GM18505 (cell line): ENCODE measurements around the gene LPXN.
A peak's percentile ranks its signal among the peaks of the same experiment; 100 is the strongest.

Experiments used
- ATAC-seq: cut with Tn5 transposase; IDR thresholded peaks from one replicate; pipeline ENCODE4 v1.9.1; 2021; ENCODE audit not compliant: unreplicated experiment
- POLR2A ChIP-seq: IDR thresholded peaks from 4 replicates; pipeline ENCODE4 v1.6.1; 2011; ENCODE audit warnings: borderline replicate concordance; ENCODE audit not compliant: insufficient read depth, insufficient read length; ENCODE audit errors: extremely low read depth

Gene LPXN

GRCh38 chr11:58596621-58597020 is 21.0 kb upstream of the LPXN start:
- TF ChIP-seq POLR2A = no peak
- ATAC-seq = no peak

DNA sequence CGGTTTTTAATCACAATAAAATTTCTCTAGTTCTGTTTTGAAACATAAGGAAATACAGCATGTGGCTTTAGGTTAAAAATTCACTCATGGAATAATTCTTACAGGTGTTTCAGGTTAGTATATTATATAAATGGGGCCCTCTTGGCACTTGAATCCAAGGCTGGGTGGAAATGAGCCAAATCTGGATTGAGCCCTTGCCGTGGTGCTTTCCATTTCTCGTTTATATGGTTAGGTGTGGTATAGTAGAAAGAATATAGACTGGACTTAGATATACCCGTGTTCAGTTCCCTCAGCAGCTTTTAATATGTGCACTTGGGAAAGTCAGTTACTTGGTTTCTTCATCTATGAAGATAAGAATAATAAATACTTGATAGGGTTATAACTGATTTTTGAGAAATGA is 19.2 kb upstream of the LPXN start:
- ATAC-seq = no peak

DNA sequence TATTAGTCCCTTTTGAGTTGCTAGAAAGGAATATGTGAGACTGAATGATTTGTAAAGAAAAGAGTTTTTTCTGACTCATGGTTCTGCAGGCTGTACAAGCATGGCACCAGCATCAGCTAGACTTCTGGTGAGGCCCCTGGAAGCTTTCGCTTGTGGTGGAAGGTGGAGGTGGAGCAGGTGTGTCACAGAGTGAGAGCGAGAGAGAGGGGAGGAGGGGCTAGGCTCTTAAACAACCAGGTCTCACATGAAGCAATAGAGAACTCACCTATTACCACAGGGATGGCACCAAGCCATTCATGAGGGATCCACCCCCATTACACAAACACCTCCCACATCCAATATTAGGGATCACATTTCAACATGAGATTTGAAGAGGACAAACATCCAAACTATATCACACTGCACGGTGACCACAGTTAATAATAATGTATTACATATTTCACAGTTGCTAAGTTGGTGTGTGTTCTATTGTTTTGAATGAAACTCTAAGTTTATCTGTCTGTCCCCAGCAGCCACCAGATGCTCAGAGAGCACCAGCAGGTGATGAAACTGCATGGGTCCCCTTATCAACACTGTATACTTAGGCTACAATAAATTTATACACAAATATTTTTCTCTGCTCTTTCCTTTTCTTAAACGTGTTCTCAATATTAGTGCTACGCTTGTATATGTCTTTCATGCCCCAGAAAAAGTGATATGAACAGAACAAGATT is 17.3 kb upstream of the LPXN start:
- no peak for ATAC-seq

More for the DNA sequence above, 19.2 kb upstream of the LPXN start:
- TF ChIP-seq POLR2A = no peak

GRCh38 chr11:58591659-58592058 is 16.0 kb upstream of the LPXN start:
- no peak for ATAC-seq
- no peak for TF ChIP-seq POLR2A

More for the DNA sequence above, 17.3 kb upstream of the LPXN start:
- no peak for TF ChIP-seq POLR2A

- no peak for ATAC-seq
Measured at GRCh38 chr11:58586998-58587397, 11.3 kb upstream of the LPXN start.

DNA sequence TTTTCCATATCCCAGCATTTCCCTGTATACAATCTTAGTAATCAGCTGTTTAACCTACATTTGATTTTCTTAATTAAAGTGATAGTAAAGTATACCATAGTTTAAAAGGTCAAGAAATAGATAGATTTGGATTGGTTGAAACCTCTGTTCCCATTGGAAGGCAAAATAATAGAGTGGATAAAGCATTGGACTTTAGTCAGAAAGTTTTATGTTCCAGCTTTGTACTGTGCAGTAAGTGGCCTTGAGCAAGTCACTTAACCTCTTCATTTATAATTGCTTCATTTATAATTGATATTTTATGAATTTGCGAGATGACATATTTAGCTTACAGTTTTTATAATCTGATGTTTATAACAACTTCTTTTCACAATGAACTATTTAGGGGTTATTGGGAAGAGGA is 6.8 kb upstream of the LPXN start:
- TF ChIP-seq POLR2A = no peak
- no peak for ATAC-seq

More at GRCh38 chr11:58586998-58587397, 11.3 kb upstream of the LPXN start:
- no peak for TF ChIP-seq POLR2A

DNA sequence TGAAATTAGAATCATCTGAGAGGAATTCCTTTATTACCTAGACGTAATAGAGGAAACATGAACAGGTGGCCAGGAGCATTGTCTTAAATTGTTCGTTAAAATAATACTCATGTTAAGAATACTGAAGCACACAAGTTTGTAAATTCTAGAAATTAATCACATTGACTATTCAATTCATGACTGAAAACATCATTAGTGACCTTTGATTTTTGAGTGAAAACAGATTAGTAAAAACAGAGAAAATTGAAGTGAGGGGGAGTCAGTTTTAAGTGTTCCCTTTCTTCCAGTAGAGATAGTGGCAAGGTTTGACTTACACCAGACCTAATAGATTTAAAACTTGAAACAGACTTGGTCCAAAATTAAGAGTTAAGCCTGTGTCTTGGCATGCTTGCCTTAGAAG is 4.7 kb upstream of the LPXN start:
- no peak for ATAC-seq
- TF ChIP-seq POLR2A = no peak

- TF ChIP-seq POLR2A = peak; percentile 86
- ATAC-seq = peak; percentile 41
Measured at GRCh38 chr11:58579192-58580129, 3.8 kb upstream of the LPXN start.

DNA sequence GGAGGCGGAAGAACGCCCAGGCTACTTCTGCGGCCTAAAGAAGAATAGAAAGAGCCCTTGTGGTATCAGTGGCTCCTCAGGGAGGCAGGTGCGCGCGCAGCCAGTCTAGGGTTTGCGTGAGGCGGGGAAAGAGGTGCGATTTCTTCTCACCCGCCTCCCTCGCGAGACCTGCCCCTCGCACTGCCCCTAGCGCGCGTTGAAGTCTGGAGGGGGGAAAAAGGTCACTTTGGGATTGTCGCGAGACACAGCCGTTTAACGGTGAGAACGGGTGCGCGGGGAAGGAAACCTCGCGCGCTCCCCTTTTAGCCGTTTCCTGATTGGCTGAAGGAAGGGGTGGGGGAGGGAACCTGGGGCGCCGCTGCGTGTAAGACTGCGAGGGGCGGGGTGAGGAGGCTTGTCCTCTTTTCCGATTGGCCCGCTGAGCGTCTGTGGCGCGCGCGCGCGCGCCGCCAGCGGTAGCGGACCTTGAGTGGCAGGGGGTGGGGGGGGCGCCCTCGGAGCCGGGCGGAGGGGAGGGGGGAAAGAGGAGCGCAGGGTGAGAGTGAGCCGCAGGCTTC is 3.1 kb upstream of the LPXN start, which contains the start of gene ZFP91:
ZFP91 (plus strand) TSS at position 429 of the 557 bp plus-strand sequence. CDS start 219 bp downstream, outside the sequence.
- peak; percentile 62 for TF ChIP-seq POLR2A
- peak; percentile 46 for ATAC-seq

DNA sequence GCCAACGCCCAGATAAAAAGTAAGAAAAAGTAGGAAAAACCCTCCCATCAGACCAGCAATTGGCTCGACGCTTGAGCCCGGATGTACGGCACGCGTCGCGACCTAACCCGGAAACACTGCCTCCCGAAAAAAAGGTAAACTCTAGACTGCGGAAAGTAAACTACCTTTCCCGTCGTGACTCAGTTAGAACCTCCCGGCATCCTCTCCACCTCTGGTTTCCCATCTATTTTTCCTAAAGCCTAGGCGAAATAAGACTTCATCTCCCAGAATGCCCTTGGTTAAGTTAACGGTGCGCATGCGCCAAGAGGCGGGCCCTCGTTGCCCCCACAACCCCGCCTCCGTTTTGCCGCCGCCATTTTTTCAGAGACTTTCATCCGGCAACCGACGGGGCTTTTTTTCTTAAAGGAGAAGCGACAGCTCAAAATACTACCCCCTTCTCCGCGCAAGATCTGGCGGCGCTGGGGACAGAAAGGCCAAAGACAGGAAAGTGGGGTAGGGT is 2.5 kb upstream of the LPXN start:
- TF ChIP-seq POLR2A = peak; percentile 21
- ATAC-seq = peak; percentile 16

- peak; percentile 38 for ATAC-seq
- peak; percentile 87 for TF ChIP-seq POLR2A
Measured at GRCh38 chr11:58577555-58578135, 2.0 kb upstream of the LPXN start.

- ATAC-seq = no peak
- no peak for TF ChIP-seq POLR2A
Measured at GRCh38 chr11:58576887-58577471, 1.3 kb upstream of the LPXN start.
